ENCODE data around the gene LUZP1. TPM values are rescaled to one million over a fixed set of nuclear protein-coding genes. Genes with fewer than 3 reads are reported as not detected.
A peak's percentile ranks its signal among the peaks of the same experiment; 100 is the strongest.

Gene LUZP1
- total RNA-seq (2013; cell fraction: nucleolus; rRNA removed) = 26.6 and 27.5 TPM in 2 replicates
- total RNA-seq (2014; rRNA removed) = 13.8 and 15.5 TPM in 2 replicates
- 17.1 and 17.5 TPM in 2 replicates for total RNA-seq (2014; rRNA removed; fragmentation: Illumina TruSeq; extraction: Trizol)
- 24.0 and 24.8 TPM in 2 replicates for total RNA-seq (2021)
- 4.1 TPM for polyA plus RNA-seq (2011; ENCODE audit: low read depth)
- polyA plus RNA-seq (2011; rRNA removed) = 10.6 and 12.2 TPM in 2 replicates
- polyA plus RNA-seq (2011; cell fraction: cytosol; rRNA removed) = 8.2 and 8.4 TPM in 2 replicates
- 15.0 and 17.1 TPM in 2 replicates for polyA plus RNA-seq (2011; cell fraction: nucleus; rRNA removed)
- polyA plus RNA-seq (2012) = 5.0 and 5.6 TPM in 2 replicates
- polyA plus RNA-seq (2014; fragmentation: Illumina TruSeq; extraction: Trizol) = 19.7 and 22.8 TPM in 2 replicates
- 10 to 100 TPM; 11.3 to 17.1 TPM for polyA plus RNA-seq (2014; fragmentation: Nextera tagmentation; extraction: Ambion mirVana)
- 11.3 and 11.7 TPM in 2 replicates for polyA plus RNA-seq (2014; rRNA removed)
- 10 to 100 TPM; 27.1 to 28.2 TPM for polyA plus RNA-seq (2016; fragmentation: Nextera tagmentation; extraction: Ambion mirVana)
- 18.1 and 18.9 TPM in 2 replicates for polyA minus RNA-seq (2011; rRNA and poly(A)+ RNA removed)
- 5.2 and 6.7 TPM in 2 replicates for polyA minus RNA-seq (2011; cell fraction: cytosol; rRNA and poly(A)+ RNA removed)
- polyA minus RNA-seq (2011; cell fraction: nucleus; rRNA and poly(A)+ RNA removed) = 10.8 and 14.2 TPM in 2 replicates
- percentile 74 among the genes with signal in this experiment for Bru-seq, nascent RNA
- BruChase-seq, experiment 1, labeled RNA remaining after a 6-hour chase = percentile 68 among the genes with signal in this experiment
- percentile 75 among the genes with signal in this experiment for BruChase-seq, experiment 2, labeled RNA remaining after a 2-hour chase
- long read RNA-seq, experiment 1, partial matches to known transcripts = 4 of 8 reads
- long read RNA-seq, experiment 1, other reads (novel, unspliced or antisense) = 2 of 8 reads
- long read RNA-seq, experiment 2, transcript LUZP1-204 (4 exons, 1,190 nt) = major isoform, 20 of 63 reads
- long read RNA-seq, experiment 2, partial matches to known transcripts = 28 of 63 reads
- long read RNA-seq, experiment 2, other reads (novel, unspliced or antisense) = 15 of 63 reads

DNA sequence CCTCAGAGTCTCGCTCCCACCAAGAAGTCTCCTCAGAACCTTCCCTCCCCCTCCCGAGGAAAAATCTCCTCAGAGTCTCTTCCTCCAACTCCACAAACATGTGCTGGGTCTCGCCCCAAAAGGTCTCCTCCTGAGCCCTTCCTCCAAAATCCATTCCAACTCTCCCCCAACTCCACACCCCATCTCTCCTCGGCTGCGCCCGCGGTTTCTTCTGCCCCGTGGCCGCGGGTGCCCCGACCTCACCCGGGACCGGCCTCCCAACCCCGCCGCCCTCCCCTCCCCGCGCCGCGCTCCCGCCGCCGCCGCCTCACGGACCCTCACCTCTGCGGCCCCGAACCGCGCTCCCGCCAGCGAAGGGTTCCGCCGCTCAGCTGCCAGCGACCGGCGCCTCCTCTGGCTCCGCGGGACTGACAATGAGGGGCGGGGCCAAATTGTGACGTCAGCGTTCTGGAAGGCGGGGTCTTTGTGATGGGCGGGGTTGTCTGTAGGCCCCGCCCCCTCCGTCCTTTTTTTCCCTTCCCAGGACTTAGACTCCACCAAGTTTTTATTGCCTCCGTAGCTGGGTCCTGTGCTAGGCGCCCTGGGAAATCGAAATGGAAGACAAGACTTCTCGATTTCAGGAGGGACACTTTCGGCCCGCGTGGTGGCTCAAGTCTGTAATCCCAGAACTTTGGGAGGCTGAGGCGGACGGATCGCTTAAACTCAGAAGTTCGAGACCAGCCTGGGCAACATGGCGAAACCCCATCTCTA lies at the start of gene LUZP1:
Gene LUZP1, minus strand, starts transcription at position 412 of the 750 bp plus-strand sequence.
- no peaks in the 10 kb centered on the region for H3K27me3 ChIP-seq (replicated peaks in 1 of 2; ENCODE audit: control insufficient read depth in 2 of 2, insufficient read depth in 2 of 2, low read length in 1 of 2)
- H4K20me1 ChIP-seq (ENCODE audit: control insufficient read depth, insufficient read depth) = no peaks in the 10 kb centered on the region
- no peaks in the 10 kb centered on the region for H3K9me3 ChIP-seq (replicated peaks; ENCODE audit: control insufficient read depth, insufficient read depth, low read length)
- CTCF ChIA-PET = interaction anchor here (1.7 to 6.9 kb wide), 2 partner anchors 16 to 69 kb away, joined by 5 to 41 read pairs; no protein-coding TSS in a partner anchor
- intact Hi-C loops (cut with micrococcal nuclease; ENCODE audit: unreplicated experiment) (no loop called here), in situ Hi-C loops (cut with MboI) (no loop called here)
- H3K4me2 ChIP-seq (ENCODE audit: control insufficient read depth, insufficient read depth) = peak within 1 kb of the TSS; percentile 77
- DNase-seq (ENCODE audit: low read depth, low spot score) = no peak
- H3K27ac ChIP-seq (ENCODE audit: control insufficient read depth, insufficient read depth) = peak within 1 kb of the TSS; percentile 50
- FAIRE-seq = no peak
- BruUV-seq (replicated peaks) = no TSS peak
- RAD21 ChIA-PET (ENCODE audit: unreplicated experiment) = interaction anchor here (0.8 to 4.3 kb wide), 6 partner anchors 9 to 69 kb away, joined by 3 to 17 read pairs (median 3); no protein-coding TSS in a partner anchor
- H3K4me3 ChIP-seq = peak within 1 kb of the TSS; percentile 95
- peaks cover 7% of the 10 kb centered on the region for H3K4me1 ChIP-seq (ENCODE audit: control insufficient read depth, insufficient read depth, low read length)
- POLR2A ChIA-PET = interaction anchor here (0.5 to 1.8 kb wide), 2 partner anchors 8 to 19 kb away, joined by 3 to 6 read pairs; no protein-coding TSS in a partner anchor
- SMC1A ChIA-PET (ENCODE audit: uncharacterized antibody, unreplicated experiment) = interaction anchor here (1.1 to 8.2 kb wide), 5 partner anchors 8 to 69 kb away, joined by 3 to 65 read pairs (median 4); no protein-coding TSS in a partner anchor
- 5% methylated on average over 31 of the region's 56 CpGs for WGBS (ENCODE audit: insufficient coverage, insufficient replicate concordance, low lambda C conversion rate, missing lambda C conversion rate)
- peak; percentile 87 for ATAC-seq
- H3K79me2 ChIP-seq (ENCODE audit: control insufficient read depth, insufficient read depth, low read length) = peaks cover 25% of the 10 kb centered on the region
- peak within 1 kb of the TSS; percentile 70 for H3K9ac ChIP-seq (ENCODE audit: control insufficient read depth, insufficient read depth, low read length)
- H3K36me3 ChIP-seq (ENCODE audit: control insufficient read depth in 2 of 2, insufficient read depth in 2 of 2, low read length in 1 of 2) = no peaks in the 10 kb centered on the region
- peak within 1 kb of the TSS; percentile 79 for H2AFZ ChIP-seq (ENCODE audit: control insufficient read depth, low read depth, low read length)
- TF ChIP-seq EED (IDR thresholded peaks at IDR 0.05; ENCODE audit: low read depth) (no peak), HCFC1 (IDR thresholded peaks at IDR 0.05; ENCODE audit: low read length) (no peak), HDAC6 (IDR thresholded peaks at IDR 0.05; ENCODE audit: unreplicated experiment) (no peak), TCF12 (IDR thresholded peaks at IDR 0.05; ENCODE audit: low read depth, low read length) (peak; percentile 31; the same call in 1 of the 2 replicates), MEF2B (IDR thresholded peaks at IDR 0.05; ENCODE audit: partially characterized antibody, poor library complexity, severe bottlenecking) (no peak), RUNX3 (IDR thresholded peaks at IDR 0.05; ENCODE audit: low read length) (no peak), ZBED1 (IDR thresholded peaks at IDR 0.05; ENCODE audit: borderline replicate concordance) (no peak), HDAC2 (IDR thresholded peaks at IDR 0.05) (no peak), KDM1A (IDR thresholded peaks at IDR 0.05; ENCODE audit: borderline replicate concordance) (no peak), SIX5 (IDR thresholded peaks at IDR 0.05; ENCODE audit: low read depth, low read length, severe bottlenecking) (no peak), MYC (IDR thresholded peaks at IDR 0.05; ENCODE audit: insufficient read depth, insufficient read length, insufficient replicate concordance, low read length, severe bottlenecking) (no peak), NRF1 (conservative IDR thresholded peaks at IDR 0.05; ENCODE audit: low read depth, low read length) (no peak), ZZZ3 (IDR thresholded peaks at IDR 0.05; ENCODE audit: control insufficient read depth, insufficient read length, low read depth) (no peak), CHD1 (IDR thresholded peaks at IDR 0.05; ENCODE audit: low read depth, low read length) (0 out of 2 replicates have a peak, but pooled peaks have one; percentile 58), IKZF2 (IDR thresholded peaks at IDR 0.05) (0 out of 4 replicates have a peak, but pooled peaks of 1 of the 2 experiments have one; percentile 10), SRF (IDR thresholded peaks at IDR 0.05; ENCODE audit: low read depth in 2 of 2, low read length in 2 of 2) (no peak), JUNB (IDR thresholded peaks at IDR 0.05) (no peak)
- TF ChIP-seq, protein P1, sequence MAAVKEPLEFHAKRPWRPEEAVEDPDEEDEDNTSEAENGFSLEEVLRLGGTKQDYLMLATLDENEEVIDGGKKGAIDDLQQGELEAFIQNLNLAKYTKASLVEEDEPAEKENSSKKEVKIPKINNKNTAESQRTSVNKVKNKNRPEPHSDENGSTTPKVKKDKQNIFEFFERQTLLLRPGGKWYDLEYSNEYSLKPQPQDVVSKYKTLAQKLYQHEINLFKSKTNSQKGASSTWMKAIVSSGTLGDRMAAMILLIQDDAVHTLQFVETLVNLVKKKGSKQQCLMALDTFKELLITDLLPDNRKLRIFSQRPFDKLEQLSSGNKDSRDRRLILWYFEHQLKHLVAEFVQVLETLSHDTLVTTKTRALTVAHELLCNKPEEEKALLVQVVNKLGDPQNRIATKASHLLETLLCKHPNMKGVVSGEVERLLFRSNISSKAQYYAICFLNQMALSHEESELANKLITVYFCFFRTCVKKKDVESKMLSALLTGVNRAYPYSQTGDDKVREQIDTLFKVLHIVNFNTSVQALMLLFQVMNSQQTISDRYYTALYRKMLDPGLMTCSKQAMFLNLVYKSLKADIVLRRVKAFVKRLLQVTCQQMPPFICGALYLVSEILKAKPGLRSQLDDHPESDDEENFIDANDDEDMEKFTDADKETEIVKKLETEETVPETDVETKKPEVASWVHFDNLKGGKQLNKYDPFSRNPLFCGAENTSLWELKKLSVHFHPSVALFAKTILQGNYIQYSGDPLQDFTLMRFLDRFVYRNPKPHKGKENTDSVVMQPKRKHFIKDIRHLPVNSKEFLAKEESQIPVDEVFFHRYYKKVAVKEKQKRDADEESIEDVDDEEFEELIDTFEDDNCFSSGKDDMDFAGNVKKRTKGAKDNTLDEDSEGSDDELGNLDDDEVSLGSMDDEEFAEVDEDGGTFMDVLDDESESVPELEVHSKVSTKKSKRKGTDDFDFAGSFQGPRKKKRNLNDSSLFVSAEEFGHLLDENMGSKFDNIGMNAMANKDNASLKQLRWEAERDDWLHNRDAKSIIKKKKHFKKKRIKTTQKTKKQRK (IDR thresholded peaks at IDR 0.05; ENCODE audit: low read depth, low read length) = no peak

All from GM12878 (cell line).